Kidney epithelial cell (primary cell): ENCODE results near the gene HEXB. TPM values are rescaled to one million over a fixed set of nuclear protein-coding genes. Genes with fewer than 3 reads are reported as not detected.

Source experiments
- DNase-seq: peaks from one replicate; pipeline ENCODE4 v3.0.0-alpha.2; 2010; ENCODE audit warnings: low read depth
- H3K27me3 ChIP-seq: 2 replicates; pipeline ENCODE4 v1.6.0; 2011; ENCODE audit warnings: low read length; ENCODE audit not compliant: control insufficient read depth, insufficient read depth
- H3K36me3 ChIP-seq: 2 replicates; pipeline ENCODE4 v1.5.1; 2011; ENCODE audit warnings: low read length; ENCODE audit not compliant: control insufficient read depth, insufficient read depth
- H3K4me3 ChIP-seq: 2 replicates; pipeline ENCODE4 v1.5.1; 2011; ENCODE audit warnings: low read depth, mild to moderate bottlenecking, control low read depth, low read length
- CTCF ChIP-seq: IDR thresholded peaks from 2 replicates; pipeline ENCODE4 v1.5.1; 2011; ENCODE audit warnings: mild to moderate bottlenecking, moderate library complexity, low read length, control low read depth, inconsistent platforms; ENCODE audit not compliant: insufficient read depth, poor library complexity, severe bottlenecking
- total RNA-seq: library from RNA; depleted of rRNA; stranded (reverse); fragments of >200 nt; gene quantifications from 2 replicates; pipeline ENCODE4 v1.2.3, GENCODE V29; 2015

The HEXB gene
- total RNA-seq, 1 donor from 2014 or later, result 101 TPM

DNA sequence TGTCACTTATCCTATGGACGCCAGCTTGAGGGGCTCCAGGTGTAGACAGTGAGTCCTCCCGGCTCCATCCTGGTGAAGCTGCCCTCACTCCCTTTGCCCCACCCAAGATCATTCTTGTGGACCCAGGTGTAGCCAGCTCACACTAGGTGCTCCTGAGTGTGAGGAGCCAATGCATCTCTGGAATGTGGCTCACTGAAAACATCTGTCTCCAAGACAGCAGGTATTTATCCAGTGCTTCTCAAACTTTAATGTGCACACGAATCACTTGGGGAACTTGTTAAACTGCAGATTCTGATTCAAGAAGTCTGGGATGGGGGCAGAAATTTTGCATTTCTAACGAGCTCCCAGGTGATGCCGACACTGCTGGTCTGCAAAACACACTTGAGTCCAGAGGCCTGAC lies 31.0 kb upstream of the HEXB start:
- H3K27me3 ChIP-seq, result no peaks in the 10 kb centered on the region
- no peaks in the 10 kb centered on the region for H3K36me3 ChIP-seq
- no peak for TF ChIP-seq CTCF
- no peak for DNase-seq
- H3K4me3 ChIP-seq, result no peak overlapping the region

DNA sequence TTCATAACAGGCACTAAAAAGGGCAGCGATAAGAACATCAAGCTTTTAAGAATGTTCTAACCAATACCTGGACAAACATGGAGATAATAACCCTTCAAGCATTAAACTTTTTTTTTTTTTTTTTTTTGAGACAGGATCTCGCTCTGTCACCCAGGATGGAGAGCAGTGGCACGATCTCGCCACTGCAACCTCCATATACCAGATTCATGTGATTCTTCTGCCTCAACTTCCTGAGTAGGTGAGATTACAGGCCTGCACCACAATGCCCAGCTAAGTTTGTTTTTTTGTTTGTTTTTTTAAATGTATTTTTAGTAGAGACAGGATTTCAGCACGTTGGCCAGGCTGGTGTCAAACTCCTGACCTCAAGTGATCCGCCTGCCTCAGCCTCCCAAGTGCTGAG lies 29.8 kb upstream of the HEXB start:
- DNase-seq, result no peak

GRCh38 chr5:74655716-74656115 lies 29.3 kb upstream of the HEXB start:
- no peak for DNase-seq
- no peak for TF ChIP-seq CTCF
- Histone ChIP-seq H3K4me3 (no peak overlapping the region), H3K36me3 (no peaks in the 10 kb centered on the region), H3K27me3 (no peaks in the 10 kb centered on the region)

More for the DNA sequence above, 29.8 kb upstream of the HEXB start:
- Histone ChIP-seq H3K36me3 (no peaks in the 10 kb centered on the region), H3K27me3 (no peaks in the 10 kb centered on the region), H3K4me3 (no peak overlapping the region)
- no peak for TF ChIP-seq CTCF

- TF ChIP-seq CTCF, result no peak
- Histone ChIP-seq H3K27me3 (no peaks in the 10 kb centered on the region), H3K4me3 (no peak overlapping the region), H3K36me3 (no peaks in the 10 kb centered on the region)
- DNase-seq, result no peak
Observed at GRCh38 chr5:74657165-74657564, 27.9 kb upstream of the HEXB start.

GRCh38 chr5:74659172-74659571 lies 25.9 kb upstream of the HEXB start:
- Histone ChIP-seq H3K36me3 (no peaks in the 10 kb centered on the region), H3K27me3 (no peaks in the 10 kb centered on the region), H3K4me3 (no peak overlapping the region)
- no peak for TF ChIP-seq CTCF
- DNase-seq, result no peak

DNA sequence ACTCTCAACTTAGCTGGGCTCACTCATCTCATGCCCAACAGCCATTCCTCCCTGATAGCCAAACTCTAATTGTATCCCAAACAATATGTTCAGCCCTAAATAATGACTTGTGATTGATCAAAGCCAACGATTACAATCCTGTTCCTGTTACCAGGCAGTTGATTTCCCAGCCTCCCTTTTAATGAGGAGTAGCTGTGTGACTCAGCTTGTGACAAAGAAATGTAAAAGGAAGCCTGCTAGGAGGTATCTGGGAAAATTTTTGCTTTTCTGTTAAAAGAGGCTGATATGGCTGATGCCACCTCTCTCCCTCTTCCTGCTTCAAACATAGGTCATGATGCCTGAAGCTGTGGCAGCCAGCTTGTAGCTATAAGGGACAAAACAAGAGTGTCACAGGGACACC lies 24.9 kb upstream of the HEXB start:
- H3K27me3 ChIP-seq, result no peaks in the 10 kb centered on the region
- DNase-seq, result no peak
- H3K4me3 ChIP-seq, result no peak overlapping the region
- no peak for TF ChIP-seq CTCF
- no peaks in the 10 kb centered on the region for H3K36me3 ChIP-seq
